Right lobe of liver (tissue), 4 donors: ENCODE data around the gene GABPA.

Experiments
- CTCF ChIP-seq, 4 donors: fragments of 200-600 bp in 3 of 4; fragments of 450-650 bp in 1 of 4; IDR thresholded peaks; one replicate each; pipeline versions ENCODE4 v1.5.1 to v1.8.0; 2016 to 2022; ENCODE audit warnings: antibody characterized with exemption in 4 of 4, mild to moderate bottlenecking in 2 of 4
- POLR2A ChIP-seq: fragments of 450-650 bp; IDR thresholded peaks from one replicate; pipeline ENCODE4 v1.6.1; 2017; ENCODE audit warnings: antibody characterized with exemption, mild to moderate bottlenecking
- donor health status: DM: no; HTN: no; CAD: no.
- donor health status: DM: no; HTN: no; CAD: no.
- donor health status: DM: no; HTN: yes; CAD: no.

- TF ChIP-seq POLR2A (no peak), CTCF (IDR thresholded peaks at IDR 0.05) (no peak)
Observed at GRCh38 chr21:25811186-25811585, 76.4 kb downstream of the GABPA start.
